NCI-H2196 (cell line): ENCODE data around the gene DBN1.

ENCODE experiments used
- DNase-seq: peaks from one replicate; lab custom pipeline; 2025; ENCODE audit not compliant: unreplicated experiment; lab: John Stamatoyannopoulos, UW

DBN1 gene

DNA sequence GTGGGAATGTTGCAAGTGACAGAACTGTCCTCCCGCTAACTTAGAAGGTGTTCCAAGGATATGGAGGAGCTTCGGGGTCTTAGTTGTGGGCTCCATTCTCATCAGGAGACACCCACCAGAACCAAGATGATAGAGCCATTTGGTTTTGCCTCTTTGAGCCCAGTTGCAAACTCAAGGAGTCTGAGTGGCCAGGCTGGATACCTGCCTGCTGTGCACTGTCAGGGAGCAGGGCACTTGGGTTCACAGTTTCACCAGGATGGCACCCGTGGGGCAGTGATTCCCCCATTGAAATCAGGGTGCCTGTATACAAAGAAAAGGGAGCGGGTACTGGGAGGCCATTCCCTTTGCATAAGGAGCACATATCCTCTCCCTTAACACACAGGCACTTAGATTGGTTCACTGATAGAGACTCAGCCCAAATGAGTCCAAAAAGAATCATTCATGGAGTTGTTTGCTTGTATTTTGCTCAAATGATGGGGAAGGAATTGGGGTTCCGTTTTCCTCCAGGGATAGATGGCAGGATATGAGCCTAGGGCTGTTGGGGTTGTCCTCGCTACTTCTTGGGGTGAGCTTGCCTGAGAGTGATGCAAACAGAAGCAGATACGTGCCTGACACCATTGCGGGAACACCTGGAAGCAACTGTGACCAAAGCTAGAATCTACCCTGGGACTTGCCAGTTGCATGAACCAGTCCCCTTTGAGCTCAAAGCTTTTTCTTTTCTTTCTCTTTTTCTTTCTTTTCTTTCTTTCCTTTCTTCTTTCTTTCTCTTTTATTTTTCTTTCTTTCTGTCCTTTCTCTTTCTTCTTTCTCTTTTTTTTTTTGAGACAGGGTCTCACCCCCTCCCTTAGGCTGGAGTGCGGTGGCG, 28.1 kb downstream of the DBN1 start:
- no peak for DNase-seq

DNA sequence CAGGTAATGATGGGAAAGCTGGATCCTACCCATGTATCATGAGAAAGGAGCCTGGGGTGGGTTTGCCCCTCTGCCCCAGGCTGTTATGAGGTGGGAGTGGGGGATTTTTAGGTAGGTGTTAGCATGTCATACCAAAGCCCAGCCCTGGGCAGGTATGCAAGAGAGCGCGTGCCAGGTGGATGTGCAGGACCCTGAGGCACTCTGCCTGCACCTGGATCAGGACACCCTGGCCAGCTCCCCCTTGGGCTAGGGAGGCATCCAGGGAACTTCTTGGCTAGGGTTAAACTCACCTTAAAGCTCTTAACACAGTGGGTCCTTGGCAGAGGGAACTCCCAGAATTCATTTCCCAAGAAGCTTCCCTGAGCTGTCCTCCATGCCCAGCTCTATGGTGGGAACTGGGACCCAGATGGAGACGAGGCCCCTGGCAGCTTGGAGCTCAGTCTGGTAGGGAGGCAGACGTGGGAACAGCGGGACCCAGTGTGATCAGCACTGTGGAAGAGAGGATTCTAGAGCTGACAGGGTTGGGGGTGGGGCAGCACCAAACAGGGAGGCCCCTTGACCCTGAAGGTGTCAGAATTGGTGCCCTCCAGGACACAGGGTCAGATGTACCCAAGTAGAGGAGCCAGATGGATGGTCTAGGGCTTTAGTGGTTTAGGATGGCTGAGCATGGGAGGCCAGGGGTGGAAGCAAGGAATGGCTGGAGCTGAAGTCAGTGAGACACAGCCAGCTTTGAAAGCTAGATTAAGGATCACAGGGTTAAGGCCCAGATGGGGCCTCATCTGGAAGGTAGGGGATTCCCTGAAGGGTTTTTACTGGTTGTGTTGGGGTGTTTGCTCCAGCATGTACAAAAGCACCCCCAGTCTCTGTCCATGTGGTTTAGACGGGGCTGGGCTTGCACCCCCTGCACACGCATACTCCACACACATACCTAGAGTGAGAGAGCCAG, 29.1 kb downstream of the DBN1 start:
- DNase-seq = no peak

DNA sequence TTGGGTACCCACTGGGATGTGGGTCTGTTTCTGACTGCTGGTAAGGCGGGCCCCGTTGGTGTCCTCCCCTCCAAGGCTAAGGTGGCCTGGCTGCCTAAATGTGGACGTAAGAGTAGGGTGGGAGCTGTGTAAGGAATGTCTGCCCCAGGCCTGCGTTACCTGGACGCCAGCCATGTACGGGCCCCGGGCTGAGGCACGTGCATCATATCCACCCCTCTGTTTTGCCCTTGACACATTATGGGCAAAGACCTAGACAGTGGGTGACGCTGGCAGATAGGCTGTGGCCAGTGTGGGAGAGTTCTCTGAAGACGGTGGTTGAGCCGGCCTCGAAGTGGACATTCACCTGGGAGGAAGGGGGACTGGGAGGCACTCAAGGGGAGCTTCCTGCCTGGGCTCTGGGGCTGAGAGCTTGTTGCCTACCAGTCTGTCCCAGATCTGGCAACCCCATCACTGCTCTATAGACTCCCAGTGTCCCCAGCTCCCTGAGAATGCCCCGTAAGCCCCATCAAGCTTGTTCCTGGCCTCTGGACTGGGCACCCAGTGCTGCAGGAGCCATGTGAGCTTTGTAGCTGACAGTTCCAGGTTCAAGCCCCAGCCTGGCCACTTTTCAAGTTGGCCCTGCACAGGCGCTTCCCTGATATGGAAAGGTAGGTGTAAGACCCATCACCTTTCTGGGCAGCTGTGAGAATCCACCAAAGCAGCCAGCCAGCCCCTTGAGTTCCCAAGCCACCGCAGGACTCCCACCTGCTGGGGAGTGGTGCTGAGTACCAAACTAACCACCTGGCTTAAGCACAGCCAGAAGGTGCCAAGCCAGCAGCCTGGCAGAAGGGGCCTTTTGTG, 30.1 kb downstream of the DBN1 start:
- DNase-seq = no peak

DNA sequence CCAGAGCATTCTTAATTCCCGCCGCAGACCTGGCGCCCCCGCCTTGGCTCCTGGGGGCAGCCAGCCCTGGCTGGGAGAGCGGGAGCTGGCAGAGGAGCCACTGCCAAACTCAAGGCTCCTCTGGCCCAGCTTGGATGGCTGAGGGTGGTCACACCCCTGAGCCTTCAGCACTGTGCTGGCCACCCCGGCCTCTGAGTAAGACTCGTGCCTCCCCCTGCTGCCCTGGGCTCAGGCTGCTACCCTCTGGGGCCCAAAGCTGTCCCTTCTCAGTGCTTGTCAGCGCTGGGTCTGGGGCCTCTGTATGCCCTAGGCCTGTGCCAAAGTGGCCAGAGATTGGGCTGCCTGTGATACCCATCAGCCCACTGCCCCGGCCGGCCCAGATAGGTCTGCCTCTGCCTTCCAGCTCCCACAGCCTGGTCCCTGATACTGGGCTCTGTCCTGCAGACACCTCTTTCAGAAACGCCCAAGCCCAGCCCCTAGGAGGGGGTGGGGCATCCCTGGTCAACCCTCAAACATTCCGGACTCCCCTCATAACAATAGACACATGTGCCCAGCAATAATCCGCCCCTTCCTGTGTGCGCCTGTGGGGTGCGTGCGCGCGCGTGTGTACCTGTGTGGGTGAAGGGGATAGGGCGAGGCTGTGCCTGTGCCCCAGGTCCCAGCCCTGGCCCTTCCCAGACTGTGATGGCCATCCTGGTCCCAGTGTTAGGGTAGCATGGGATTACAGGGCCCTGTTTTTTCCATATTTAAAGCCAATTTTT, 31.2 kb downstream of the DBN1 start:
- no peak for DNase-seq

DNA sequence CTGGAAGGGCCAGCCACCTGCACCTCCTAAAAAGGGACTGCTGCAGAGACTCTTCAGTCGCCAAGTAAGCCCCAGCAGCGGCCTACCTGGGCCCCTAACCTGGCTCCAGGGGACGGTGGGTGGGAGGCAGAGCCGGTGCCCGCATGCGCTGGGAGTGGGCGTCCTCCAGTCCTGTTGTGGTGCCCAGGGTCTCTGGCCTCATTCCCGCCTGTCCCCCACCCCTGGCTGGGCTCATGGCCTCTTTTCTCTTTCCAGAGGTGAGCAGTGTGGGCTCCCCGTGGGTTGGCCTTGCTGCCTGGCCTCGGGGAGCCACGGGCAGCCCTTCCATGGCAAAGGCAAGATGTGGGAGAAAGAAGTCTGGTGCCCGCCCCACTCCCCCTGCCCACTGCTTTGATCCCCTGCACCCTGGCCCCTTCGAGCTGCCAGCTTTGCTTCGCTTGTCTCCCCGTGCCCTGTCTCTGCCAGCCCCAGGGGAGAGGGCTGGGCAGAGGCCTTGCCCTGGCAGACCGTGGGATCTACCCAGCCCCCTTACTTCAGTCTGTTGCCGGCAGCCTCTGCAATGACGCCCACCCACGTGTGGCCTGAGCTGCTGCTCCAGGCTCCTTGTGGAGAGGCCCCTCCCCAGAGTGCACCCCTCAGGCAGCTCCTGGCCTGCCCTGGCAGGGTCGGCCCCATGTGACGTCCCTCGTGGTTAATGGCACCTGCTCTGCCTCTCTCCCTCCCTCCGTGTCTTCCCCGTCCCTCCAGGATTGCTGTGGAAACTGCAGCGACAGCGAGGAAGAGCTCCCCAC, 32.2 kb downstream of the DBN1 start:
- no peak for DNase-seq

DNA sequence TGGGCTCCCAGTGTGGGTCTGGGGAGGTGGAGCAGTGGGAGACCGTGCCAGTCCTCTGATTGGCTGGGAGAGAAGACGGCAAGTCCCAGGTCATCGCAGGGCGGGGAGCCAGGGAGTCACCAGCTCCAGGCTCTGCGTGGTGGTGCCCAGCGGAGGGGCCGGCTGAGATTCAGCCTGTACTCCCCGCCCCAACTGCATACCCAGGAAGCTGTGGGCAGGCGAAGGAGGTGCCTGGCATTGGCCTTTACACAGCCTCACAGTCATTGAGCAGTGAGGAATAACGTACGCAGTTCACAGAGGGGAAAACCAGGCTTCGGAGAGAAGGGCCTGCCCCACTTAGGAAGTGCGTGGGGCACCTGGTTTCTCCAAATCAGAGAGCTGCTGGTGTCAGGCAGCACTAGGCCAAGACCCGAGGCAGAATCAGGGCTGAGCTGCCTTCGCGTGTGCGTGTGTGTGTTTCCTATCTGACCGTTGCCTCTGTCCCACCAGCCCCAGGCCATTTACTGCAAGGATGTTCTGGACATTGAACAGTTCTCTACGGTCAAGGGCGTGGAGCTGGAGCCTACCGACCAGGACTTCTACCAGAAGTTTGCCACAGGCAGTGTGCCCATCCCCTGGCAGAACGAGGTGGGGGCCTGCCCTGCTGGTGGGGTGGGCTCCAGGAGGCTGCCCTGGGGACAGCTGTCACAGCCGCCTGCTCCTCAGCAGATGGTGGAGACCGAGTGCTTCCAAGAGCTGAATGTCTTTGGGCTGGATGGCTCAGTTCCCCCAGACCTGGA, 33.0 kb downstream of the DBN1 start:
- DNase-seq = no peak

DNA sequence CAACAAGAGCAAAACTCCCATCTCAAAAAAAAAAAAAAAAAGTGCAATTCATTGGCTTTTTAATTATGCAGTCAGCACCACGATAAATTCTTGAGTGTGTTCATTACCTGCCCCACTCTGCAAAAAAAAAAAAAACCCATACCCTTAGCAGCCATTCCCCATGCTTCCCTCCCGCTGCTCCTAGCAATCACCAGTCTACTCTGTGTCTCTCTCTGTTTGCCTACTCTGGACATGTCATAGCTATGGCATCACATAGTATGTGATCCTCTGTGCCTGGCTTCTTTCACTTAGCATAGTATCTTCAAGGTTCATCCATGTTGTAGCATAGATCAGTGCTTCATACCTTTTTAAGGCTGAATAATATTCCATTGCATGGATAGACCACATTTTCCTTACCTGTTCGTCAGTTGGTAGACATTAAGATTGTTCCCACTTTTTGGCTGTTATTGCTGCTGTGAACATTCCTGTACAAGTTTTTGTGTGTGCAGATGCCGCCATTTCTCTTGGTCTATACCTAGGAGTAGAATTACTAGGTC, 33.8 kb downstream of the DBN1 start:
- DNase-seq = no peak

DNA sequence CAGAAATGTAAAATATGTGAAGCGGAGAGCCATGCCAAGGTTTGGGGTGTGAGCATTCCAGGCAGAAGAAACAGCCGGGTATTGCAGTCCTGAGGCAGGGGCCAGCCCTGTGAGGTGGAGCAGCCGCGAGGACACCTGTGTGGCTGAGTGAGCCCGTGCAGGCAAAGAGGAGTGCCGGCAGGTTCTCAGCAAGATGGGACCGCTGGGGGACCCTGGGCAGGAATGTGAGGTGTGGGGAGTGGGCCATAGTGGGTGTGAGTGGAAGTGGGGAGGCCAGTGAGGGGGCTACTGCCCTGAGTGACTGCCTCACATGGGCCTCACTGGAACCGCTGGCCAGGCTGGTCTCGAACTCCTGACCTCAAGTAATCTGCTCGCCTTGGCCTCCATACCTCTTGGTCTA, 35.0 kb downstream of the DBN1 start:
- no peak for DNase-seq

DNA sequence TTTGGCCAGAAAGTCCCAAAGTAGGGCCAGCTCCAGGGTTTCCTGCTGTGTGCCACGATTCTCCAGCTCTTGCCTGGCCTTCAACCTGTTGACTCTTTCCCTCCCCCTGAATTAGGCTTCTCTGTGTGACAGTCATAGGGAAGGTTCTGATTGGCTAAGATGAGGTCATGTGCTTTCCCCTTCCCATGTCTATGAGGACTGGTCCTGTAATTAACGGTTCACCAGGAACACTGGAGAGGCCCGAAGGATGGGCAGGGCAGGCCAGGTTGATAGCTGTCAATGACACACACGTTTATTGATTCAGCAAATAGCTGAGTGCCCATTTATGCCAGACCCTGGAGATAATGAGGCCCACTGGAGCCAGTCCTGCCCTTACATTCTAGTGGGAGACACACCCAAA, 35.8 kb downstream of the DBN1 start:
- DNase-seq = no peak

DNA sequence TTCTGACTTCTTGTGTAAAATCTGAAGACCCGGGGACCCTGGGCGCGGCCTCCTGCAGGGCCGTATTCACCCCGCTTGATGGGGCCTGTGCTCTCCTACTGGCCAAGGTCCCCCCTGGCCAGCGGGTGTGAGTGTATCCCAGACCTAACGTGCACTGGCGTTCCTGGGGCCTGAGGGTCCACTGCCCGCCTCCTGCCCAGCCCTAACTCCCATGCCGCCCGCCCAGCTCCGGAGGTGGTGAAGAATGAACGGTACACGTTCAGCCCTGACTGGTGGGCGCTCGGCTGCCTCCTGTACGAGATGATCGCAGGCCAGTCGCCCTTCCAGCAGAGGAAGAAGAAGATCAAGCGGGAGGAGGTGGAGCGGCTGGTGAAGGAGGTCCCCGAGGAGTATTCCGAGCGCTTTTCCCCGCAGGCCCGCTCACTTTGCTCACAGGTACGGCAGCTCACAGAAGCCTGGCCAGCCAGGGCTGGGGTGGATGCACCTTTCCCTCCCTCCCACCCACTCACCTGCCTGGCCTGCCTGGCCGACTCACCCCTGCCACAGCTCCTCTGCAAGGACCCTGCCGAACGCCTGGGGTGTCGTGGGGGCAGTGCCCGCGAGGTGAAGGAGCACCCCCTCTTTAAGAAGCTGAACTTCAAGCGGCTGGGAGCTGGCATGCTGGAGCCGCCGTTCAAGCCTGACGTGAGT, 37.4 kb downstream of the DBN1 start:
- DNase-seq = no peak

DNA sequence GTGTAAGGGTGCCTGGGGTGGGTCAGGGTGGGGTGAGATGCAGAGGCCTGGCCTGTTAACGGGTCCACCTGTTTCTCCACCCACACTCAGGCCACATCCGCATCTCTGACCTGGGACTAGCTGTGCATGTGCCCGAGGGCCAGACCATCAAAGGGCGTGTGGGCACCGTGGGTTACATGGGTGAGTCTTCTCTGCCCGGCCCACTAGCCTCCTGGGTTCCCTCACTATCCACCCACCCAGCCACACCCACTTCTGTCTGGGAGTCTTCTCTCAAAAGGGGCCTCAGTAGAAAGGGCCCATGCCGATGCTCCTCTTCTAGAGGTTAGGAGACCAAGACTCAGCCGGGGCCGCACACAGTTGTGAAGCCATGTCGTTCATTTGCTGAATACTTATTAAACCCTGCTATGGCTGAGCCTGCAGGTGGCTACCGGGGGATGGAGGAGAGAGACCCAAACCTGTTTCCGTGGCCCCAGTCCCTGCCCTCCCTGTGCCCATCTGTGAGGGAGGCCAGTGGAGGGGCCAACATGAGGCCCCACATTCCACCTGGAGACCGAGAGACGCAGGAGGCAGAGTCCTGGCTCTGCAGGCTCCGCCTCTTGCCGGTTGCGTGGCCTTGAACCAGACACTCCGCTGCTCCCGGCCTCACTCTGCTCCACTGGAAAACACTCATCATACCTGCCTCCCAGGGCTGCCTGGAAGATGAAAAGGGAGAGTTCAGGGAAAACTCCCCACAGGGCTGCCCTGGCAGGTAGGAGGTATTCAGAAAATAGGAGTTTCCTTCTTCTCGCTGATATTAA, 38.3 kb downstream of the DBN1 start:
- no peak for DNase-seq

DNA sequence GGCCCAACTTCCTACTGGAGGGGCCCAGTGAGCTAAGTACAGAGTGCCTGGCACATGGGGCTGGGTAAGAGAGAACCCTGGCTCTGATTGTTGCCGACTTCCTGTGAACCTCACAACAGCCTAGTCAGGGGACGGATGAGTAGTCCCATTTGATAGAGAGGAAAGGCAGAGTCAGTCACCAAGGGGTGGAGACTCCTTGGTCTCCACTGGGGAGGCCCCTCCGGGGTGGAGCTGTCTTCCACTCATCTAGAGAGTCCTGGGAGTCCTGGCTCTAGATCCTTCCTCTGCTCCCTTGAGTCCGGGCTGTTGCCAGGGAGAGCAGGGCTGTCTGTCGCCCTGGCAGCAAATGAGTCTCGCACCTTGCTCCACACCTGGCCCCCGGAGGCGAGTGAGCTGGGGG, 39.0 kb downstream of the DBN1 start:
- DNase-seq = no peak

DNA sequence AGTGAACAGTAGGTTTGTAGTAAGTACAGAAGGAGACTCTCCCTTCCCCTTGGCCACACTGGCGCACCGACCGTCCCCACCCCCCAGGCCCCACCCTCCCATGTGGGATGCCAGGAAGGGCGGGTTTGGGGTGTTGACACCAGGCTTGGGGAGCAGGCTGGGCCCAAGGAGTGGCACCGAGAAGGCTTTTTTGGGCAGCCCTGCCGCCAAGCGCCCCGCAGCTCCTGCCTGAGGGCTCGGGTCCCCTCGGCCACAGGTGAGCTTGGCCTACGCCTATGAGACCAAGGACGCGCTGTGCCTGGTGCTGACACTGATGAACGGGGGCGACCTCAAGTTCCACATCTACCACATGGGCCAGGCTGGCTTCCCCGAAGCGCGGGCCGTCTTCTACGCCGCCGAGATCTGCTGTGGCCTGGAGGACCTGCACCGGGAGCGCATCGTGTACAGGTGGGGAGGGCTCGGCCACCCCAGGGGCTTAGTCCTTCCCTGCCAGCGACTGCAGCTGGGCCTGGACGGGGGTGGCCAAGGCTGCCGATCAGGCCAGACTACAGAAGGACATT, 39.7 kb downstream of the DBN1 start:
- no peak for DNase-seq

DNA sequence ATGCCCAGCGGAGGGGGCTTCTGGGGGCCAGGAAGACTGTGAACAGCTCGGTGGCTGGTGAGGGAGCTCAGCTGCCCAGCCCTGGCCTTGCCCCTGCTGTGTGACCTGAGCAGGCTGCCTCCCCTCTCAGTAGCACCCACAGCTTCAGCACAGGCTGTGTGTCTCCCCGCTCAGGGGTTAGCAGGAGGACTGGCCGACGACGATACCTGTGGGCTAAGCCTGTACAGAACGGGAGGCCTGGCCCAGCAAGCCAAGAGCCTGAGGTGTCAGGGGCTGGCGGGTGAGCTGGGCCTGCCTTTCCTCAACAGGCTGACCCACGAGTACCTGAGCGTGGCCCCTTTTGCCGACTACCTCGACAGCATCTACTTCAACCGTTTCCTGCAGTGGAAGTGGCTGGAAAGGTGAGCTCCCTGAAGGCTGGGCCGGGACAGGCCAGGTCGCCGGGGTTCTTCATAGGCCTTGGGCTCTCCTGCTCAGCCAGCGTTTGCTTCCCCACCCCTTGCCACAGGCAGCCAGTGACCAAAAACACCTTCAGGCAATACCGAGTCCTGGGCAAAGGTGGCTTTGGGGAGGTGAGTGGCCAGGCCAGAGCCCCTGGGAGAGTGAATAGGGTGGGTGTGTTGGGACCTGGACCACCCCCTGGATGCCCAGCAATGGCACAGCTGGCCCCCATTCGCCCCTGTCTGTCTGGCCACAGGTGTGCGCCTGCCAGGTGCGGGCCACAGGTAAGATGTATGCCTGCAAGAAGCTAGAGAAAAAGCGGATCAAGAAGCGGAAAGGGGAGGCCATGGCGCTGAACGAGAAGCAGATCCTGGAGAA, 40.4 kb downstream of the DBN1 start:
- no peak for DNase-seq

DNA sequence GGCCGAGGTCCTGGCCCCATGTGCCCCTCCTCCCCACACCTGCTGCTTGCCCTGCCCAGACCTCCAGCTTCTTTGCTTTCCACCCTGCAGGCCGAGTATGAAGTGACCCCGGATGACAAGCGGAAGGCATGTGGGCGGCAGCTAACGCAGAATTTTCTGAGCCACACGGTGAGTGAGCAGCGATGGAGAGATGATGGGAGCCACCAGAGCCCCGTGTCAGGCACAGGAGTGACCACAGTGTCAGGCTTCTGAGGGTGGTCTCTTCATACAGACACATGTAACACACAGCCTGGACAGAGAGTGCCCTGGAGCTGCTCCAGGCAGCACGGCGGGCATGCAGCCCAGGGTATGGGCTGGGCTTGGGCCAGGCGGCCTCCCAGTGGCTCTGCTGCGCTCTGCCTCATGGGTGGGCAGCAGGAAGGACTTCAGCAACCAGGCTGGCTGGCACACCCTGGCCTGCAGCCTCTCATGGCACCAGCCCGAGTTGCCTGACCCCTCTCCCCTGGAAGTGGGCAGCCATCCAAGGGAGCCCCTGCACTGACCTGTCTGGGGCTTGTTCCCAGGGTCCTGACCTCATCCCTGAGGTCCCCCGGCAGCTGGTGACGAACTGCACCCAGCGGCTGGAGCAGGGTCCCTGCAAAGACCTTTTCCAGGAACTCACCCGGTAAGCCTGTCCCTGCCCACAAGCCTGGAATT, 41.1 kb downstream of the DBN1 start:
- no peak for DNase-seq
